NCI-H146 (cell line): ENCODE results near the gene WNT7B.
A peak's percentile ranks its signal among the peaks of the same experiment; 100 is the strongest.
"Not testable (repeated sequence)": the region's sequence is repeated elsewhere in the genome, so short reads cannot be mapped to it uniquely, and the experiment has no call there.

Experiments used
- DNase-seq: peaks from one replicate; lab custom pipeline; 2025; lab: John Stamatoyannopoulos, UW

WNT7B gene

DNA sequence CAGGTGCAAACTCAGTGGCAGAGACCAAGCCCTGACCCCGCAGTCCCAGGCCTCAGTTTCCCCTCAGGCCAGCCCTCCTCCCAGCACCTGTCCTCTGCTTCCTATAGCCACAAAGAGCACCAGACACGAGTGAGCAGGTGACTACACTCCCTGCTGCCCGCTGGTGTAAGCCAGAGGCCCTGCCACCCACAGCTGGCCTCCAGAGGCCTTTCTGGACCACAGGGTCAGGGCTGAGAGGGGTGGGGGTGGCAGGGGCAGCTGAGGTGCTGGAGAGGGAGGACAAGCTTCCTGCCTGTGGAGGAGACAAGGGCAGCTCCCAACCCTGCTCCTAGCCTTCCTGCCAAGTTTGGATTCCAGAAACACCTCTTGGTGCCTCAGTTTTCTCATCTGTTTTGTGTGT, 31.3 kb upstream of the WNT7B start:
- no peak for DNase-seq

DNA sequence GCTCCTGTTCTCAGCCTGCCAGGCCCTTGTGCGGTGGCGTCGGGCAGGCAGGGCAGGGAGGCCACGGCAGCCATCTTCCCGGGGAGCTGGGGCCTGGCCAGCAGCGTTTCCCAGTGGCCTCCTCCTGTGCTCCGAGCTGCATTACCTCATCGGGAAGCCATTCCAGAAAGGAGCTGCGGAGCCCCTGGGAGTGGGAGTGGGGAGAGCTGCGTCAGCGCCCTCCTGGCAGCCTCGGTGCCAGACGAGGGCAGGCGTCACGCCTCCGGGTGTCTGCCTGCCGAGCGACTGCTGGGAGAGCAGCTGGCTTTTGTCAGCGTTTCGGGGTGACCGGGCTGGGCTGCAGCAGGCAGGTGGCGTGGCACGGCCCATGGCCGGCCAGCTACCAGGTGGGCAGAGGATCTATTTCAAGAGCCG, 30.9 kb upstream of the WNT7B start:
- DNase-seq: no peak

DNA sequence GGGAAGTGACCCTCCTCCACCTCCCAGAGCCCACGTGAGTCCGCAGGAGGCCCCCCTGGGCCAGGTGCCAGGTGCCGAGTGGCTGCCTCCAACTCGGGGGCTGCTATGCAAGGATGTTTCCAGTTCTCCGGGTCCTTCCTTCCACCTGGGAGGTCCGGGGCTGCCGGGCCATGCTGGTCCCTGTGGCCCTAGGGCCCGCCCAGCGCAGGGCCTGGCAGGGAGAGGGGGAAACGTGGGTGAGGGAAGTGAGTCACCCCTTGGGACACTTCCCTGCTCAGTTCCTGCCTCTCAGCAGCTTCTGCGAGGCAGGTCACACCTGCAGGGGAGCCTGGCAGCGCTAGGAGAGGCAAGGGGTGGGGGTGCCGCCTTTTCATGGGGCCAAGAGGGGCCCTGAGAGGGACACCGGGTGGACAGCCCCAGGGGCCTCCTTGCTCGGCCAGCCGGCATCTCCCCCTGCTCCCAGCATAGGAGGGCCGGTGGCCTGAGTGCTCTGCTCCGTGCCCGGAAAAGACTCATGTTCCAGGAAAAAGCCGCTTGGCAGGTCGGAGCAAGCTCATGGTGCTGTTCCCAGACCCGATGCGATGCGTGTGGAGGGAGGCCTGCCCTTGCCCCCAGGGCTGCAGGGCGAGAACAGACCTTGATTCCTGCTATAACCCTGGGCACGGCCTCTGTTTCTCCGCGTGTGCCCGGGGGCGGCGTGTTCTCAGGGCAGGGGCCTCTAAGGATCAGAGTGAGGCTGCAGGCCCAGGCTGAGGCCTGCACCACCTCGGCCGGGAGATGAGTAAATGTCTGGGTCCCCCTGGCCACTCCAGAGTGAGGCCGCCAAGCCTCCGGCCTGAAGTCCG, 30.3 kb upstream of the WNT7B start:
- DNase-seq: no peak

DNA sequence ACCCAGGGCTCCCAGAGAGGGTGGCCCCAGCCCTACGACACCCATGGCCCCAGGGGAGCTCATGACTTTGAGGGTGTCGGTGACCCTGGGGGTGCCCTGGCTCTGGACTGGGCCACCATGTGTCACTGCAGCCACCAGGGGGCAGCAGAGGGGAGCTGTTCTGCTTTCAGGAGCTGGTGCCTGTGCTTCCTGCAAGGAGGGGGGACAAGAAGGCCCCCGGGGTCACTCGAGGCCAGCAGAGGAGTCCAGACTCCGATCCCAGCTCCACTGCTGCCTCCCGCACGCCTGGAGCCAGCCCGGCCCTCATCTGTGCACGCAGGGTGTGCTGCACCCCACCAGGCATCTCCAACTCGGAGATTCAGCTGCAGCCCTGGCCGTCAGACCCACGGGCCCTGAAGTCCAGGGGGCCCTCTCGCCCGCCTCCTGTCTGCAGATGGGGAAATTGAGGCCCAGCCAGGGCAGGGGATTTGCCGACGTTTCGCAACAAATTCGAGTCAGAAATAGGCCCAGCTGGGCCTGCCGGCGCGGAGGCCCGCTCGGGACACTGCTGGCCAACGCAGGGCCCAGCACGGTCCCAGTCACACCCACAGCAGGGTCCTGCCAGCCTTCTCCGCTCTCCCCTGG, 29.5 kb upstream of the WNT7B start:
- DNase-seq: peak; percentile 80

DNA sequence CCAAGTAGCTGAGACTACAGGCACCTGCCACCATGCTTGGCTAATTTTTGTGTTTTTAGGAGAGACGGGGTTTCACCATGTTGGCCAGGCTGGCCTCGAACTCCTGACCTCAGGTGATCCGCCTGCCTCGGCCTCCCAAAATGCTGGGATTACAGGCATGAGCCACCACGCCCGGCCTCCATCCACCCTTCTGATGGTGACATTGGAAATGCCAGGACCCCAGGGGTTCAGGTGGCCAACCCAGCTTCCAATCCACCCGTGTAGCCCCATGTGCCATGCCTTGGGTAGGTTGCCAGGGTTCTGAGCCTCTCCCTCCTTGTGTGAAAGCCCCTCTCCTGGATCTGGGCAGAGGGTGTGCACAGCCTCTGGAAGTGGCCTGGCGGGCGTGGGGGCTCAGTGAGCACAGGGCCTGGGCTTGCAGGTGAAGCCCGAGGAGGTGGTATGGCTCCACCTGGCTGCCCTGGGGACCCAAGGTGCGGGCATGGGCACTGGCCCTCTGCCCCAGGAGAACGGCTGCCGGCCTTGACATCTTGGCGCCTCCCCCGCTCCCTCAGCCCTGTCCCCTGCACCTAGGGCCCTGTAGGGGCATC, 28.2 kb upstream of the WNT7B start:
- not testable (repeated sequence) for DNase-seq

DNA sequence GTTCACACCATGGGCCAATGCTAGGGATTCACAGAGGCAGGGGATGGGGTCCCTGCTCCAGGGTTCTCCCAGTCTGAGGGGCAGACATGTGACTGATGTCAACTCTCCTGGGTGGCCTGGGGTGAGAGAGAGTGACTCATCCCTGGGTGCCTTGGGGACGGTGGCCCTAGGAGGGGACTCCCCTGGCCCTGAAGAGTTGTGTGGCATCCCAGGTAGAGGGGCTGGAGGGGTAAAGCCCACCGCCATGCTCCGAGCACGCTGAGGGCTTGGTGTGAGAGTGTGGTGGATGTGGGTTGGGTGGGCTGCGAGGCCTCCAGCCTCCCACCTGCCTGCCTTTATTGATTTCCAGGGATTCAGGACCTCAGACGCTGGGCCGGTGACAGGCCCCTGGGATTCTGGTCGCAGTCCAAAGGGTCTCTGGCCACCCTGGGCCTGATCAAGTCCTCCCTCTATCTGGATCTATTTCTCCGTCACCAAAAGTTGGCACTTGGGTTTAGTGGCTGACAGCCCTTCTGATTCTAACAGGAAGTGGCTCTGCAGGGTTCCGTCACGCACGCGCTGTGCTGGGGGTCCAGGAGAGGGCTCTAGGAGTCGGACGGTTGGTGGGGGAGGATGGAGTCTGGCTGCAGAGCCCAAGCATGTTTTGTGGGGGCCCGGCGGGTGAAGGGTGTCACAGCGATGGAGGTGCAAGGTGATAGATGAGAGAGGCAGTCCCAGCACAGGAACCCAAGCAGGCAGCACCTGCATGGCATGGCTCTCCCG, 27.3 kb upstream of the WNT7B start:
- DNase-seq: no peak

DNA sequence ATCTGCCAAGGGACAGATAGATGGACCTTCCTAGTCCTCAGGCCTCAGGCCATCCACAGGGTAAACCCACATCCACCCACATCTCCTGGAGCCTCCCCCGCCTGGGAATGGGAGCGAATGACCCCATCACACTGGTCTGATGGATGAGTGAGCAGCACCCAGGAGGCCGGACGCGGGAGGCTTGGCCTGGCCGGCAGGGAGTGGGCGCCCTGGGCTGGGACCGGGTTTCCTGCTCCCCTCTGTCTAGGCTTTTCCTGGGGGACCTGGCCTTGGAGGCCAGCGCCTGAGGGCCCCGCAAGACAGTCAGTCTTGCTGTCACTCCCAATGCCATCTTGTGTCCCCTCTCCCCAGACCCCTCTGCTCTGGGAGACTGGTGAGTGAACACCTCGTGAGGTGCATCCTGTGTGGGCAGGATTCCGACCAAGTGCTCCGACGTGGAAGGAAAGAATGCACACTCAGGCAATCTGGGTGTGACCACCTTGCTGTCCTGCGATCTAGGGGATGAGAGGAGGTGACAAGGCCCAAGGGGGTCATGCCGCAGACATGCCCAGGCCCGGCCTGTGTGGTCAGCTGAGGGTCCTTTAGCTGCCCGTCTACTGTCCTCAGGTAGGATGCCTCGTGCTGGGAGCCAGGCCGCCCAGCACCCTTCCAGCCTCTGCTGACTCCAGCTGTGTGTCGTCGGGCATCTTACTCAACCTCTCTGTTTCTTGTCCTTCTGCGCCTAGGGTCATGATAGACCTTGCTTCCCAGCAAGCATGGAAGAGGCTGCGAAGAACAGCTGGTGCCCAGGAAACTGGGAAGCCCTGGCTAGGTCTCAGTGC, 26.5 kb upstream of the WNT7B start:
- no peak for DNase-seq

DNA sequence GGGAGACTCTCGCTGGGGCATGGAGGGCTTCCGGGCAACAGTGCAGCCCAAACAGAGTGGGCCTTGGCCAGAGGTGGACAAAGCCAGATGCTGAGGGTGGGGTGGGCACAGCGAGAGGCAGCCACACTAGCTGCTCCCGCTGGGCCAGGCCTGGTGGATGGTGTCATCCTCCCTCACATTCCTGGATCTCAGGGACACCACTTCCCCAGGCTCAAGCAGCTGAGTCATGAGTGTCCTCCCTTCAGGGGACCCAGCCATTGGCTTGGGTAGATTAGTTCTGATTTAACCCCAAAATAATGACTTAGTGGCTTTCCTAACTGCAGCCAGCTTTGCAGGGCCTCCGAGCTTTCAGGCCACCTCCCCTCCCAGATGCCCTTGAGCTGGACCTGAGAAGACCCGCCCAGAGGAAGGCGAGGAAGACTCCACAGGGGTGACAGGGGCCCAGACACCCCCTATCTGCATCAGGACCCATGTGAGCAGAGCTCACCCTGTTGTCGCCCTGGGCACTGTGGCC, 25.9 kb upstream of the WNT7B start:
- DNase-seq: no peak

DNA sequence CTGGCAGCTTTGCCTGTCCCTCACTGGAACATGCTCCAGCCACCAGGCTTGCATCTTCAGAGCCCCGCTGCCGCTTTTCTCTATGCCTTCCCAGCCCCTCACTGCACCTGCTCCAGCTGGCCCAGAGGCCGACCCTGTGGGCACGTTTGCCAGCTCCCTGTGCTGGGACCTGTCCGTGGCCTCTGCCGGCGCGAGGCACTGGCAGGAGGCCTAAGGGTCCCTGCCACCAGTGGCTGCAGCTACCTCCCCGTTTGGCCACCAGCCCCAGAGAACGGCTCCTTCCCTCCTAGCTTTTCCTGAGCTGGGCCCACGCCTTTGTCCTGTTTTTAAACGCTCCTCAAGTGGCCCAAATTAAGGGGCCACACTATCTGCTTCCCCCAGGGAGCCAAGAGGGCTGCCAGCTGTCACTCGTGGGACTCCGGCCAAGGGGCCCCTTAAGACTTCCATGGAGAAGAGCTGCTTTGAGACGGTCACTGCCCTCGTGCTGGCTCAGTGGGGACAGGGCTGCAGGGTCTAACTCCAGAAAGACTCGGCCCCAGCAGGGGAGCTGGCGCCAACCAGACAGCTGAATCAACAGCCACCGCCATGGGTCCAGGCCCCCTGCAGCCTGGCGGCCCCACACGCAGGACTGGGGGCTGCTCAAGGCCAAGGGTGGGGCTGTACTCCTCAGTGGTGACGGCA, 24.6 kb upstream of the WNT7B start:
- DNase-seq: peak; percentile 95

DNA sequence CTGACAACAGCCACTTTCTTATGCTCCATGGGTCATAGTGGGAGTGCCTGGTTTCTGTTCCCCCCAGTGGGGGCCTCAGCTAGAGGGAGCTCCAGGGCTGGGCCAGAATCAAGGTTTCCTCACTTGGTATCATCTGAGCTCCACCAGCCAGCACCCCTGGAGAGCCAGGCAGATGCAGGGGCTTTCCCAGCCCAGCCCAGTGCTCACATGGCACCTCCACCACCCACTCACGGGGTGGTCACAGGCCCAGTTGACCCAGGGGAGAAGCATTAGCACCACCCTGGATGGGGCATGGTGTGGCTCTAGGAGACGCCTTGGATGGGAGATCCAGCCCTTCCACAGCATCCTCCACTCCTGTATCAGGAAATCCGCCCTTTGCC, 24.1 kb upstream of the WNT7B start:
- DNase-seq: peak; percentile 71

DNA sequence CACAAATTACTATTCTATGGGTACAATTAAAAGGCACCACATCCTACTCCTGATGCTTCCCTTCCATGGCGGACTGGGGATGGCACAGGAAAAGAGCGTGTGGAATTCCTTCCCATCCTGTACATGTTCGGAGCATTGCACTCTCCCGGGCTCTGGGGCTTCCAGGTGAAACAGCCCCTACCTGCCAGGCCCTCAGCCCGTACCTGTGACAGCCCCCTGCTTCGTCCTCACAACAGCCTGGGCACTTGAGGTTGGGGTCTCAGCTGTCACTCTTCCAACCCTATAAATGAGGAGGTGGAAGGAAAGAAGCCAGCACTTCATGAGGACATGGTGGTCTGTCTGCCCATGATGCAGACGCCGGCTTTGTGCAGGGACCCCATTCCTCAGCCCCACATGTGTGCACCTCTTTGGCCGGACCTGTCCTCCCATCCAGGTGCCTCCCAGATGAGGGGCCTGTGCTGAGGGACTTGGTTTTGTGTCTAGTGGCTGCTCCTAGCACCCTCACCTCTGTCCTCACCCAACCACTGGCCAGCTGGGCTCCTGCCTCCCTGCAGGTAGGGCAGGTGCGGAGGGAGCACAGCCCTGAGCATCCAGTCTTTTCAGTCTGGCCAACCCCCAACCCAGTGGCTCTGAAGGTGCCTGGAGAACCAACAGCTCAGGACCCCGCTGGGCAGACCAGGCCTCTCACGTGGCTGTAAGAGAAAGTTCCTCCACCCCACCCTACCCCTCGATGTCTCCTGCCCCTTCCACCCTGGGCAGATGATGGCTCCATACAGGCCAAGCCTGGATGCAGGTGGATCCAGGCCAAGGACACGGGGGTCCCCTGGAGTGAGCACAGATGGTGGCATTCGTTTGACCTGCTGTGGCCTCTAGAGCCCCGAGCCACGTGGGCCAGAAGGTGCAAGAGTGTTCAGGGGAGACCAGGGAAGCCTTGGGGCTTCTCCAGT, 23.4 kb upstream of the WNT7B start:
- DNase-seq: peak; percentile 87

DNA sequence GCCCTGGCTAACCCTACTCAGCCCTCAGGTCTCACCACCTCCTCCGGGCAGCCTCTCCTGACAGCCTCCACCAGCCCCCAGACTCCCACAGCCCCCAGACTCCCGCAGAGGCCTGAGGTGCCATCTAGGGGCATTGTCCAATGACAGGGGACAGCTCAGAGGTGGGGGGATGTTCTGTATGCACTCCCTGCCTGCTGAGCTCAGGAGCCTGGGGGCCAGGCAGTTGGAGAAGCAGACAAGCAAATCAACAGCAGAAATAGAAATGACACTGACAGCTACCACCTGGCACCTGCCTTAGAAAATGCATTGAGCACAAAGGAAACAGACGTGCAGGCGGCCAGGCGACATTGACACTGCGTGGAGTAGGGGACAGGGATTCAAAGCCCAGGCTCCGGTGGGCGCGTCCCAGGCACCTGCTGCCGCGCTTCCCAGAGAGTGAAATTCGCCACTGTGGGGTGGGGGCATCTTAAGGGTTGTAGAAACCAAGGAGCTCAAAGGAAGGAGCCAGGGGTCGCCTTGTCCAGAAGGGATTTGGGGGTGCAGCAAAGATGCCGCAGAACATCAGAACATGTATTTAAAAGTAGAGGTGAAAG, 22.5 kb upstream of the WNT7B start:
- DNase-seq: peak; percentile 92

DNA sequence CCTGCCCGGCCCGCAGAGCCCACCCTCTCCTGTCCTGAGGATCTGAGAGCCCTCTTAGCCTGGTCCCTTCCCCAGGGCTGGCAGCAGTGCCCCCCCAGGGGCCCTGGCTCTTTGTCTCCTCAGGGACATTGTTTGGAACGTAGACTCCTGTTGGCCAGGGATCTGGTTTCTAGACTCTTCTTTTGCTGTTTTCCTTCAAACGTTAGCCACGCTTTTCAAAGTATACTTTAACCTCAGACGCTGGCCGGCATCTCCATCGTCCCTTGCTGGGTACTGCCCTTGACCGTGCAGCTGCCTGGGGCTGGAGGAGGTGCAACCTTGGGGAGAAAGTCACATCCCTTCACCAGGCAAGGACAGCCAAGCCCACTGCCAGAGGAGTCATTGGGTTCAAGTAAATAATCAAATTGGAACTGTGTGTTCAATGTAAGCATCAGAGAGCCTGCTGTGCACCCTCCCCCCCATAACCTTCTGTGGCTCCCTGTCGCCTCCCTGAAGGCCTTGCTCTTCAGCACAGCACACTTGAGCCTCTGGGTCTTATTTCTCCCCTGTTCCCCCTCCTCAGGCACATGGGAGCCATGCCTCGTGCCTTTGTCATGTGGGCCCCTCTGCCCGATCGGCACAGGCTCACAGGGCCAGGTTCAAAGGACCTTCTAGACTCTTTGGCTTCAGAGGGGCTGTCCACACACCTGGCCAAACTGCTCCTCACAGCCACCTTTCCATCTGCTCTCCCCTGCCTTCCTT, 21.8 kb upstream of the WNT7B start:
- DNase-seq: peak; percentile 63

DNA sequence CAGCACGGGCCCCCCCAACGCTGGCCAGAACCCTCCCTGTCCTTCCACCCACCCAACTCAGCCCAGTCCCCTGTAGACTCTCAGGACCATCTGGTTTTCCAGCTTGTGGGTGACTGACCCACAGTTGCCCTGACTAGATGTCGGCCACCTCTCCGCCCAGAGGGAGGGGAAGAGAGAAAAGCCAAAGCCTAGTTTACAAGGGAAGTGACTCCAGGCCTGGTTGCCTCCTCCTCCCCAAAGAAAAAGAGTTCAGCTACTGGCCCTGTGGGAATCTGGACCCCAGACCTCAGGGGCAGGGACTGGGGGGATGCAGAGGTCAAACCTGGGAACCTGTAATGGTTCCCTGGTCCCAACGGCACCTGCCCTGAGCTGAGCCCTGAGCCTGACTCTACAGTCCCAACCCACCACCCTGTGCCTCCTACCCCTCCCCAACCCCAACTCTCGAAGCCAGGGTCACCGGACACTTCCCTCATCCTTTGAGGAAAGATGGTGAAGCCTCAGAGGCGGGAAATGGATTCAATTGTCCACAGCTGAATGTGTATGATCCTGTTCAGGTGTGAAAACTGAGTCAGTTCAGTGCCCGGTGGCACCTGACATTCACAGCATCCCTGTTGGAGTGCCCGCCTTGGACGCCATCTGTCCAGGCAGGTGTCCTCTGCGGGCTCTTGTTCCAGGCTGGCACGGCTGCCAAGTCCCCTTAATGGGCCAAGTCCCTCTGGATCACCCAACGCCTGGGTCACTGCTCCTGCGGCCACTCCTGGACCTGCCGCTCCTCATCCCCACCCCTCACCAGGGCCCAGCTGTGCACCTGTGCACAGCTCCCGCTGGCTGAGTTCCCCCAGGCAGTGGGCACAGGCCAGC, 21.0 kb upstream of the WNT7B start:
- DNase-seq: peak; percentile 37

DNA sequence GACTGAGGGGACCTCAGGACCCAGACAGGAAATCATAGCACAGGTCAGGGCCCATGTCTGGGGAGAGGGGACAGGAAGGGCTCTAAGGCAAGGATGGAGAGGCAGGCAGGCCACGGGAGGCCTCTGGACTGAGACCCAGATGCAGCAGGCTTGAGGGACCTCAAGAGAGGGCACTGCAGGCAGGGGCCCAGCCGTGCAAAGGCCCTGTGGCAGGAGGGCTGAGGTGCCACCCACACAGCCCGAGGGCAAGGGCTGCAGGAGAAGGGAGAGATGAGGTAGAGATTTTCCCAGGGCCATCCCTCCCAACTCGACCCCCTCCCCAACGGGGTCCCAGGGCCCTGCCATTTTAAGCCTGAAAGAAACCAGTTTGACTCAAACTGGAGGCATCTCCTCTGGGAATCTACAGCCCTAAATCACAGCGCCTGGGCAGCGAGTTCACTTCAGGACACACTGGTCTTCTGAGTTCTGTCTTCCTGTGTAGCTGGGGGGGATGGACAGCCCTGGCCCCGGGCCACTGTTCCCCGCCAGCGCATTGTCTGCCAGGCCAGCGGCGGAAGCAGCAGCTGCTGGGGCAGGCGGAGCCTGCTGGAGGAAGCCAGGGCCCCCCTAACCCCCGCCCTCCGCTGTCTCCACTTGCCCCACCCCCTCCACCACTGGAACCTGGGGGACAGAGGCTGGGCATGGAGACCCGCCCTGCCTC, 20.3 kb upstream of the WNT7B start:
- peak; percentile 86 for DNase-seq

DNA sequence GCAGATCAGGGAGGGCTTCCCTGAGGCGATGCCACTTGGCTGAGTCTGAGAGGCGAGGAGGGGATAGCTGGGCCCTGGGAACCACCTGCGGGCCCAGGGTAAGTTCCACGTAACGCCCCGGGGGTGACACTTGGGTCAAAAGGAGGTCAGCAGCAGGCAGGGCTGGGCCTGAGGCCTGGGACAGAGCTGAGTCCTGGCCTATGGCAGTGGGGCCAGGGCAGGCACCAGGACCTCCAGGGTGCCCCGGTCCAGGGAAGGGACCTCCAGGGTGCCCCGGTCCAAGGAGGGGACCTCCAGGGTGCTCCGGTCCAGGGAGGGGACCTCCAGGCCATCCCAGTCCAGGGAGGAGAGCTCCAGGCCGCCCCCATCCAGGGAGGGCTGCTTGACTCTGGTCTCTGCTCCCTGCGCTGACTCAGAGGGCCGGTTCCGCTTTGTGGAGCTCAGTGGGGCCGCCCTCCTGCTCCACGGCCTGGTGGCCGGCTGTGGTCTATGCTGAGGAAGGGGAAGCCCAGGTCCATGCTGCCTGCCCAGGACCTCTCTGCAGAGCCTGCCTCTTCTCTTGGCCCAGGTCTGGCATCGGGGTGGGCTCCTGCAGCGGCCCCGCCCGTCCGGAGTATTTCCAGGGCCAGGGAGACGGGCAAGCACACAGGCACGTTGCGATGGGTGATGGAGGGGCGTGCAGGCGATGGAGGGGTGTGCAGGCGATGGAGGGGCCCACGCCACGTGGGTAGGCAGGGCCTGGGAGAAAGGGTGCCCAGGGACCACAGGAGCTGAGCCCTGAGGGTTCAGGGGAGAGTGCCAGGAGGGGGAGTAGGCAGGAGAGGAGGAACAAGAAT, 19.5 kb upstream of the WNT7B start:
- no peak for DNase-seq
